Measurements from ENCODE around the gene MYCN. TPM values are rescaled to one million over a fixed set of nuclear protein-coding genes. Genes with fewer than 3 reads are reported as not detected.
"Not testable (repeated sequence)": the region's sequence is repeated elsewhere in the genome, so short reads cannot be mapped to it uniquely, and the experiment has no call there.

Gene MYCN
- total and polyA plus RNA-seq, 2 donors (not counting 3 experiments of a cell fraction or from before 2014, with no cell fraction given): 0.47 to 6.8 TPM

DNA sequence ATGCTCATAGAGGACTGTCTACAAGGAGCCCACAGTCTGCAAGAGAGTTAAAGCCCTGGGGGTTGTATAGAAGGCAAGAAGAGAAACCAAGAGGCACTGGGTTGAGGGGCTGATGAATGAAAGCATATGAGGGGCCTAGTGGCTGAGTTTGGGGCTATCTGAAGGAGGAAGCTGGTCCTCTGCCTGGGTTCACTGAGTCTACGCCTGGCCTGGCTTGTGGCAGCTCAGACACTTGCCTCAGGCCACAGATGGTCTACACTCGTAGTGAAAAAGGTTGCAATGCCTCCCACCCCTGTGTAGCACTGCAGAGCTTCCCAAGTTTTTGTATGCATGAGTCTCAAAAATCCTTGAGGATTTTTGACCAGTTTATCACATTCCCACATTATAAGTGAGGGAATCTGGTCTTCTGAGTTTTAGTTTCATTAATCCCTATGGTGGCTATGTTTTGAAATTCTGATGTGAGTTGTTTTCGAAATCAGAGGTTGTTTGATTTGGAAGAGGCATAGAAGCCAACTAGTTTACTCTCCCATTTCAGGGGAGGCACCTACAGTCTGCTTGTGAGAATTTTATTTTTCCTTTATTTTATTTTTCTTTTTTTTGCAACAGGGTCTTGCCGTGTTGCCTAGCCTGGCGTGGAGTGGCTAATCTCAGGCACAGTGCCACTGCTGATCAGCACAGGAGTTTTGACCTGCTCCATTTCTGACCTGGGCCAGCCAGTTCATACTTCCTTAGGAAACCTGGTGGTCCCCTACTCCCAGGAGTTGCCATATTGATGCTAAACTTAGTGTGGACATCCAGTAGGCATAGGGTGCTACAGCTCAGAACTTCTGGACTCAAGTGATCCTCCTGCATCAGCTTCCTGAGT is 10.0 kb downstream of the MYCN start:
- ChIA-PET CTCF (no interaction called here), POLR2A (no interaction called here)
- FAIRE-seq (no peak), DNase-seq (ENCODE audit: low read depth, low spot score) (no peak)
- Histone ChIP-seq H3K4me3 (replicated peaks in 1 of 3; ENCODE audit: insufficient read depth in 1 of 3, low read depth in 1 of 3, low read length in 3 of 3) (no peak overlapping the region), H4K20me1 (replicated peaks; ENCODE audit: control insufficient read depth, extremely low read depth, insufficient read depth, low read length) (no peaks in the 10 kb centered on the region), H3K4me2 (ENCODE audit: insufficient read depth, low read length) (no peak overlapping the region), H3K36me3 (ENCODE audit: control insufficient read depth in 2 of 2, extremely low read depth in 1 of 2, insufficient read depth in 2 of 2, low read length in 2 of 2) (no peaks in the 10 kb centered on the region), H3K9me3 (replicated peaks; ENCODE audit: control insufficient read depth, insufficient read depth, low read length) (no peaks in the 10 kb centered on the region), H2AFZ (ENCODE audit: low read depth, low read length) (no peak overlapping the region), H3K27me3 (ENCODE audit: control insufficient read depth in 2 of 2, insufficient read depth in 2 of 2, low read length in 2 of 2) (peaks cover 0 to 3% of the 10 kb centered on the region in 2 experiments), H3K9me1 (replicated peaks; ENCODE audit: control insufficient read depth, extremely low read depth, insufficient read depth, low read length) (no peaks in the 10 kb centered on the region), H3K9ac (replicated peaks; ENCODE audit: extremely low read depth, insufficient read depth, low read length) (no peak overlapping the region), H3K79me2 (ENCODE audit: control insufficient read depth, insufficient read depth, low read length) (no peaks in the 10 kb centered on the region), H3K27ac (ENCODE audit: insufficient read depth, low read depth, low read length) (no peak overlapping the region), H3K4me1 (ENCODE audit: control insufficient read depth, extremely low read depth, insufficient read depth, low read length) (no peaks in the 10 kb centered on the region)
- intact Hi-C loops (cut with micrococcal nuclease) (no loop called here), dilution Hi-C loops (cut with MboI; ENCODE audit: extremely low pct_ligation_motif_present, low sequenced_read_pairs) (no loop called here)
- BruUV-seq (replicated peaks): no TSS peak
- no peak for TF ChIP-seq POLR2A (IDR thresholded peaks at IDR 0.05; ENCODE audit: low read depth, low read length)

GRCh38 chr2:15951936-15952335 is 11.6 kb downstream of the MYCN start:
- H3K27me3 ChIP-seq (ENCODE audit: control insufficient read depth in 2 of 2, insufficient read depth in 2 of 2, low read length in 2 of 2); H3K79me2 ChIP-seq (ENCODE audit: control insufficient read depth, insufficient read depth, low read length); H3K36me3 ChIP-seq (ENCODE audit: control insufficient read depth in 2 of 2, extremely low read depth in 1 of 2, insufficient read depth in 2 of 2, low read length in 2 of 2); POLR2A ChIA-PET; H3K27ac ChIP-seq (ENCODE audit: insufficient read depth, low read depth, low read length); CTCF ChIA-PET; H4K20me1 ChIP-seq (replicated peaks; ENCODE audit: control insufficient read depth, extremely low read depth, insufficient read depth, low read length); H3K9me3 ChIP-seq (replicated peaks; ENCODE audit: control insufficient read depth, insufficient read depth, low read length); H3K4me1 ChIP-seq (ENCODE audit: control insufficient read depth, extremely low read depth, insufficient read depth, low read length); intact Hi-C loops (cut with micrococcal nuclease); H2AFZ ChIP-seq (ENCODE audit: low read depth, low read length); FAIRE-seq; BruUV-seq (replicated peaks); H3K4me2 ChIP-seq (ENCODE audit: insufficient read depth, low read length); DNase-seq (ENCODE audit: low read depth, low spot score); H3K9ac ChIP-seq (replicated peaks; ENCODE audit: extremely low read depth, insufficient read depth, low read length); H3K4me3 ChIP-seq (replicated peaks in 1 of 3; ENCODE audit: insufficient read depth in 1 of 3, low read depth in 1 of 3, low read length in 3 of 3); H3K9me1 ChIP-seq (replicated peaks; ENCODE audit: control insufficient read depth, extremely low read depth, insufficient read depth, low read length); dilution Hi-C loops (cut with MboI; ENCODE audit: extremely low pct_ligation_motif_present, low sequenced_read_pairs): not testable (repeated sequence)

All from endothelial cell of umbilical vein (primary cell).